Measurements from ENCODE around the gene BEST1.
"Not testable (repeated sequence)": the region's sequence is repeated elsewhere in the genome, so short reads cannot be mapped to it uniquely, and the experiment has no call there.

Gene BEST1

DNA sequence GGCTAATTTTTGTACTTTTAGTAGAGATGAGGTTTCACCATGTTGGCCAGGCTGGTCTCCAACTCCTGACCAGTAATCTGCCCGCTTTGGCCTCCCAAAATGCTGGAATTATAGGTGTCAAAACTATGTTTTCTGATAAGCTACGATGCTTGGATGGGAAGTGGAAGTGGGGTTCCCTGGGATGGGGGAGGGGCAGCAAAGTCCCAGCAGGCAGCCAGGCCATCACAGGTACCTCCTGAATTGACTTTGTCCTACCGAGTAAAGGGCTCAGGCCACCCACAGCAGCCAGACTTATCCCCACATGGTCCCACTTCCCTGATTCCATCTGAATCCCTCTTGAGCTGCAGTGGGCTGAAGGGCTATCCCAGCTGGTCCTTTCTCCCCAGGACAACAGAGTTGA is 10.4 kb downstream of the BEST1 start:
- peaks cover 45 to 60% of the 10 kb centered on the region in 2 donors for H3K4me1 Mint-ChIP-seq
- DNase-seq (no peak), ATAC-seq (replicated peaks) (no peak)
- H3K9me3 Mint-ChIP-seq: no peaks in the 10 kb centered on the region
- H3K4me3 Mint-ChIP-seq: no peak overlapping the region
- H3K36me3 Mint-ChIP-seq: peaks cover 35 to 56% of the 10 kb centered on the region in 2 donors
- no peak overlapping the region for H3K27ac Mint-ChIP-seq
- H3K27me3 Mint-ChIP-seq: peaks cover 0 to 4% of the 10 kb centered on the region in 2 donors

DNA sequence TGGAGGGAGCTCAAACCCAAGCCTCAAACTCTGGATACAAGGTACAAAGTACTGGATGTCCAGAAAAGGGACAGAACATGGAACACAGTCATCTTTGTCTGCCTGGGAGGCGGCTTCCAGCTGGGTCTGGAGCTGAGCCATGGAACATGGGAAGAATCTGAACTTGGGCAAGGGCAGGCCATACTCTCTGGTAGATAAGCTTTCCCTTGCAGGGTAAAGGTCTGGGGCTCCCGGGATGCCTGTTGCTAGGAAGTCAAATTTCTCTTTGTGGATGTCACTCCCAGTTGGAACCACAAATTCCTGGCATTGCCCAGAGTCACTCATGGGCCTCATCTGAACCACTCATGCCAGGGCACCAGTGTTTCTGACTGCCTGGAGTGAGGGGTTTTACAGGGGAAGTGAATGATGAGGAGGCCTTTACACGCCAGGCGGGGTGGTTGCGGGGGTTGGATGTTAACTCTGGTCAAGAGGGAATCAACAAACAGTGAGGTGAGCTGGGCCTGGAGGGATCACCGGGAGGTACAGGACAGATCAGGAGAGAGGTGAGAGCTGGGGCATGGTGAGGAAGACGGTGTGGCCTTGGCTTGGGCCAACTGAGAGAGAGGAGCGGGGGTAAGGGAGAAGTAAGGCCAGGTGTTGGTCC is 11.5 kb downstream of the BEST1 start:
- peak overlapping the region; percentile 85 for H3K27ac Mint-ChIP-seq

DNA sequence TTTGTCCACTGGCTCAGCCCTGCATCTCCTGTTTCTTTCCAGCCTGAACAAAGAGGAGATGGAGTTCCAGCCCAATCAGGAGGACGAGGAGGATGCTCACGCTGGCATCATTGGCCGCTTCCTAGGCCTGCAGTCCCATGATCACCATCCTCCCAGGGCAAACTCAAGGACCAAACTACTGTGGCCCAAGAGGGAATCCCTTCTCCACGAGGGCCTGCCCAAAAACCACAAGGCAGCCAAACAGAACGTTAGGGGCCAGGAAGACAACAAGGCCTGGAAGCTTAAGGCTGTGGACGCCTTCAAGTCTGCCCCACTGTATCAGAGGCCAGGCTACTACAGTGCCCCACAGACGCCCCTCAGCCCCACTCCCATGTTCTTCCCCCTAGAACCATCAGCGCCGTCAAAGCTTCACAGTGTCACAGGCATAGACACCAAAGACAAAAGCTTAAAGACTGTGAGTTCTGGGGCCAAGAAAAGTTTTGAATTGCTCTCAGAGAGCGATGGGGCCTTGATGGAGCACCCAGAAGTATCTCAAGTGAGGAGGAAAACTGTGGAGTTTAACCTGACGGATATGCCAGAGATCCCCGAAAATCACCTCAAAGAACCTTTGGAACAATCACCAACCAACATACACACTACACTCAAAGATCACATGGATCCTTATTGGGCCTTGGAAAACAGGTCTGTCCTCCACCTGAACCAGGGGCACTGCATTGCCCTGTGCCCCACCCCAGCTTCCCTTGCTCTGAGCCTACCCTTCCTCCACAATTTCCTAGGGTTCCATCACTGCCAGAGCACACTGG is 12.3 kb downstream of the BEST1 start:
- Mint-ChIP-seq H3K4me3 (peak overlapping the region; percentile 47 to 76), H3K9me3 (no peaks in the 10 kb centered on the region), H3K27ac (peak overlapping the region; percentile 97), H3K36me3 (peaks cover 28 to 54% of the 10 kb centered on the region in 2 donors), H3K27me3 (no peaks in the 10 kb centered on the region), H3K4me1 (peaks cover 41 to 52% of the 10 kb centered on the region in 2 donors)
- ATAC-seq (replicated peaks): no peak
- no peak for DNase-seq

More for the DNA sequence above, 11.5 kb downstream of the BEST1 start:
- no peaks in the 10 kb centered on the region for H3K9me3 Mint-ChIP-seq
- no peak overlapping the region for H3K4me3 Mint-ChIP-seq
- no peaks in the 10 kb centered on the region for H3K27me3 Mint-ChIP-seq
- peaks cover 29 to 54% of the 10 kb centered on the region in 2 donors for H3K36me3 Mint-ChIP-seq
- DNase-seq (no peak), ATAC-seq (replicated peaks) (no peak)
- peaks cover 41 to 52% of the 10 kb centered on the region in 2 donors for H3K4me1 Mint-ChIP-seq

DNA sequence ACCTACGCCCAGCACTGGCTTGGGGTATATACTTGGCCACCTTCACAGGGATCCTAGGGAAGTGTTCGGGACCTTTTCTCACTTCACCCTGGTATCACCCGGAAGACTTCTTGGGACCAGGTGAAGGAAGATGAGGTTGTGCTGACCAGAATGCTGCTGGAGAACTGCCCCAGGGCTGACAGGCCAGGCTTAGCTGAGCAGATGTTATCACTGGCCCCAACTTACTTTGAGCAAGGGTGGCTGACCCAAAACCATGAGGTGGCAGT is 12.8 kb downstream of the BEST1 start:
- Mint-ChIP-seq H3K4me3 (peak overlapping the region; percentile 47 to 76), H3K9me3 (no peaks in the 10 kb centered on the region), H3K27me3 (no peaks in the 10 kb centered on the region), H3K27ac (peak overlapping the region; percentile 97), H3K4me1 (peaks cover 41 to 53% of the 10 kb centered on the region in 2 donors), H3K36me3 (peaks cover 28 to 53% of the 10 kb centered on the region in 2 donors)
- no peak for DNase-seq
- no peak for ATAC-seq (replicated peaks)

DNA sequence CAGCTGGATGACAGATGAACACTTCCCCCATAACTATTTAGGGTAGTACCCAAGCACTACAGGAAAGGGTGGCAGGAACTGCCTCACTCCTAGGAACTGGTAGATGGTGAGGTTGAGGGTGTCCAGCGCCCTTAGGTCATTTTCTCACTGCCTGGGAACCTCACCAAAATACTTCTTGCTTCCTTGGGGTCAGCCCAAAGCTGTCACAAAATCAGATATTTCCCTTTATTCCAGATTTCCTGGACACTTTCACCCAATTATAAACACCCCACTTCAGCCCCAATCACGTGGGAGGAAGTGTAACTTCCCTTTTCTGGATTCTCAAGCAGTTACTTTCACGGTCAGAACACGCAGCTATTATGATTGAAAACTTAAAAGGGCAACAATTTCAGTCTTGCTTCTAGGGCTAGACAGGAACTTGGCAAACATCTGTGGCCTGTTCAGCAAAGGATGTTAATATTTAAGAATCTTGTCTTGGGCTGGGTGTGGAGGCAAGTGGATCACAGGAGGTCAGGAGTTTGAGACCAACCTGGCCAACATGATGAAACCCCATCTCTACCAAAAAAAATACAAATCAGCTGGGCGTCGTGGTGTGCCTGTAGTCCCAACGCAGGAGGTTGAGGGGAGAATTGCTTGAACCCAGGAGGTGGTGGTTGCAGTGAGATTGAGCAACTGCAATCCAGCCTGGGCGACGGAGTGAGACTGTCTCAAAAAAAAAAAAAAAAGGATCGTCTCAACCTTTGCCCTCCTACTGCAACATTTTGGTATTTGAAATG is 13.3 kb downstream of the BEST1 start:
- peaks cover 45 to 59% of the 10 kb centered on the region in 2 donors for H3K4me1 Mint-ChIP-seq
- H3K27ac Mint-ChIP-seq: peak overlapping the region; percentile 97
- peak overlapping the region; percentile 76 for H3K4me3 Mint-ChIP-seq
- no peaks in the 10 kb centered on the region for H3K9me3 Mint-ChIP-seq
- DNase-seq (peak; percentile 53), ATAC-seq (replicated peaks) (peak; percentile 55 to 61)
- H3K27me3 Mint-ChIP-seq: no peaks in the 10 kb centered on the region
- H3K36me3 Mint-ChIP-seq: peaks cover 25 to 49% of the 10 kb centered on the region in 2 donors

DNA sequence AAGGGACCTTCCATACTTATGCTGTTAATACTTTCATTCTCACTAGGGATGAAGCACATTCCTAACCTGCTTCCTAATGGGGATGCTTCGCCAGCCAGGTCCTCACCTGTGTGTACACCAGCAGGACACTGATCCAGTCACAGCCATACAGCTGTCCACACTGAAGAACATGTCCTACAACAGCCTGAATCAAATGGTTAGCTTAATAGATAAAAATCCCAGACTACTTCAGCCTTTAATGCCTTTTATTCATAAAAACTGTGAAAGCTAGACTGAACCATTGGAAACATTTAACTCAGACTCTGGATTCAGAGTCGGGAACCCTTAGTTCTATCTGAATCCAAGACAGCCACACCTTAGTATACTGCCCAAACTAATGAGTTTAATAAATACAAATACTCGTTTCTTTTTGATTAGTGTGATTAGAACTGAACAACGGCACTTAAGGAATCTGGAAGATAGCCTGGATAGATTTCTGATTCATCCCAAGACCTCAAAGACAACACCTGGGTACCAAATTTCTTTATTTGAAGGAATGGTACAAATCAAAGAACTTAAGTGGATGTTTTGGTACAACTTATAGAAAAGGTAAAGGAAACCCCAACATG is 14.0 kb downstream of the BEST1 start:
- Mint-ChIP-seq H3K9me3 (no peaks in the 10 kb centered on the region), H3K27ac (peak overlapping the region; percentile 97), H3K36me3 (peaks cover 23 to 46% of the 10 kb centered on the region in 2 donors), H3K4me3 (peak overlapping the region in 1 of 2 donors; percentile 90), H3K27me3 (no peaks in the 10 kb centered on the region), H3K4me1 (peaks cover 48 to 66% of the 10 kb centered on the region in 2 donors)
- no peak for ATAC-seq (replicated peaks)
- no peak for DNase-seq

DNA sequence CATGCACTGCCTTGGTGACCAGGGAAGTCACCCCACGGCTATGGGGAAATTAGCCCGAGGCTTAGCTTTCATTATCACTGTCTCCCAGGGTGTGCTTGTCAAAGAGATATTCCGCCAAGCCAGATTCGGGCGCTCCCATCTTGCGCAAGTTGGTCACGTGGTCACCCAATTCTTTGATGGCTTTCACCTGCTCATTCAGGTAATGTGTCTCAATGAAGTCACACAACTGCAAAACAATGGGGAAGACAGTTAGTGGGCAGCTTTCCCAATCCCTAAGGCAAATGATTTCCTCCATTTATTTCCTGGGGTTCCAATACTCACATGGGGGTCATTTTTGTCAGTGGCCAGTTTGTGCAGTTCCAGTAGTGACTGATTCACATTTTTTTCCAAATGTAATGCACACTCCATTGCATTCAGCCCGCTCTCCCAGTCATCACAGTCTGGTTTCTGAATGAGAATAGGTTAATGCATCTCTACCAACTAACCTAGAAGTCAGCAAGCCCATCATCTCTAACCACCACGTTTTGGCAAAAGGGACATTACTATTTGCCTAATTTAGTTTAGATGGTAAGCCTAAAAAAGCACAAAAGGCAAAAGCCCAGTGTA is 14.6 kb downstream of the BEST1 start:
- peaks cover 48 to 72% of the 10 kb centered on the region in 2 donors for H3K4me1 Mint-ChIP-seq
- DNase-seq; ATAC-seq (replicated peaks); H3K27me3 Mint-ChIP-seq; H3K9me3 Mint-ChIP-seq: not testable (repeated sequence)
- H3K27ac Mint-ChIP-seq: peak overlapping the region; percentile 90
- peaks cover 23 to 43% of the 10 kb centered on the region in 2 donors for H3K36me3 Mint-ChIP-seq
- H3K4me3 Mint-ChIP-seq: peak overlapping the region; percentile 88 to 90

DNA sequence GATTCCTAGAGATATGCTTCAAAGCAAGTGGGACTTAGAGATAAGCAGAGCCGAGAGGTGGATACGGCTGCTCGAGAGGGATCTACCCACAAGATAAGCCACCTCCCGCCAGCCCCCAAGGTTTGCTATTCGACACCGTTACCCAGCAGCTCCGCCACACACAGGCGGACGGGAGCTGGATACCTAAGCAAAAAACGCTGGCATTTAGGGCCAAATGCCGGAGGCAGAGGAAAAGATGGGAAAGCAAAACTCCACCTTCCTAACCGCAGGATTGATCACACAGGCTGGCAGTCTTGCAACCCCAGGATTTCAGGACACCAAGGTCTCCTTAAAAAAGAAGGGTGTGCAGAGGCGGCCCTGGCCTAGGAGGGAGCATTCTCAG is 16.6 kb downstream of the BEST1 start:
- H3K4me3 Mint-ChIP-seq: peak overlapping the region; percentile 88 to 90
- no peaks in the 10 kb centered on the region for H3K27me3 Mint-ChIP-seq
- ATAC-seq (replicated peaks) (no peak), DNase-seq (no peak)
- peak overlapping the region; percentile 85 for H3K27ac Mint-ChIP-seq
- no peaks in the 10 kb centered on the region for H3K9me3 Mint-ChIP-seq
- peaks cover 56 to 78% of the 10 kb centered on the region in 2 donors for H3K4me1 Mint-ChIP-seq
- peaks cover 23 to 40% of the 10 kb centered on the region in 2 donors for H3K36me3 Mint-ChIP-seq

DNA sequence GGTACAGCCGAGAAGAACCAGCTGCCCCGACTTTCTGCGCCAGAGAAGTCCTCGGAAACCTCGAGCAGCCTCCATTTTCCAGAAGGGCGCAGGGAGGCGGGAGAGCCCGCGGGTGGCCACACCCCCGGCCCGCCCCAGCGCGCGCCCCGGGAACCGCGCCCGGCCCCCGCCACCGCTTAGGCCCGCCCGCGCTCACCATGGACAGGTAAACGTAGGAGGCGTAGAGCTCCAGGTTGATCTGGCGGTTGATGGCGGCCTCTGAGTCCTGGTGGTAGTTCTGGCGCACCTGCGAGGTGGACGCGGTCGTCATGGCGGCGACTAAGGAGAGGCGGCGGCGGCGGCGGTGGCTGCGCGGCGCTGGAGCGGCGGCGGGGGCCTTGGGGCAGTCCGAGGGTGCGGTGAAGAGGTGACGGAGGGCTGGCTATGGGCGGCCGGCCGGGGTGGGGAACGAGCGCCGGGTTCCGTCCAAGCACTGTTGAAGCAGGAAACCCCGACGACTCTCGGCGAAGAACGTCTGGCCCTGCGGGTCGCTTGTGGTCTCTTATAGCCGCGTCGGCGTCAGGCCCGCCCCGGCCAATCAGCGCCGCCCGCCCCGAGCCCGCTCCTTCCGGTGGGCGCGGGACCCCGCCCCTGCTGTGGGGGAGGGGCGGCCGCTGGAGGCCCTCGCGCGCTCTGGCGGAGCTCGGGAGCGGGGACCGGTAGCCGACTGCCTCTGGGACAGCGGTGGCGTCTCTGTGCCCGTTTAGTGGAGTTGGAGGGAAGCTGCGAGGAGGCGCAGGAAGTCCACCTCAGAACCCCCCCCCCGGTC is 17.2 kb downstream of the BEST1 start, which contains the start of gene FTH1:
Gene FTH1 (minus strand): TSS at position 519 of the 808 bp plus-strand sequence. CDS start 209 bp downstream, at position 310.
- H3K4me1 Mint-ChIP-seq: peaks cover 53 to 78% of the 10 kb centered on the region in 2 donors
- H3K27ac Mint-ChIP-seq: peak within 1 kb of the TSS; percentile 96
- H3K9me3 Mint-ChIP-seq: no peaks in the 10 kb centered on the region
- peaks cover 23 to 36% of the 10 kb centered on the region in 2 donors for H3K36me3 Mint-ChIP-seq
- DNase-seq: peak; percentile 85
- H3K4me3 Mint-ChIP-seq: peak within 1 kb of the TSS; percentile 88 to 90
- peak; percentile 58 to 67 for ATAC-seq (replicated peaks)
- H3K27me3 Mint-ChIP-seq: no peaks in the 10 kb centered on the region

DNA sequence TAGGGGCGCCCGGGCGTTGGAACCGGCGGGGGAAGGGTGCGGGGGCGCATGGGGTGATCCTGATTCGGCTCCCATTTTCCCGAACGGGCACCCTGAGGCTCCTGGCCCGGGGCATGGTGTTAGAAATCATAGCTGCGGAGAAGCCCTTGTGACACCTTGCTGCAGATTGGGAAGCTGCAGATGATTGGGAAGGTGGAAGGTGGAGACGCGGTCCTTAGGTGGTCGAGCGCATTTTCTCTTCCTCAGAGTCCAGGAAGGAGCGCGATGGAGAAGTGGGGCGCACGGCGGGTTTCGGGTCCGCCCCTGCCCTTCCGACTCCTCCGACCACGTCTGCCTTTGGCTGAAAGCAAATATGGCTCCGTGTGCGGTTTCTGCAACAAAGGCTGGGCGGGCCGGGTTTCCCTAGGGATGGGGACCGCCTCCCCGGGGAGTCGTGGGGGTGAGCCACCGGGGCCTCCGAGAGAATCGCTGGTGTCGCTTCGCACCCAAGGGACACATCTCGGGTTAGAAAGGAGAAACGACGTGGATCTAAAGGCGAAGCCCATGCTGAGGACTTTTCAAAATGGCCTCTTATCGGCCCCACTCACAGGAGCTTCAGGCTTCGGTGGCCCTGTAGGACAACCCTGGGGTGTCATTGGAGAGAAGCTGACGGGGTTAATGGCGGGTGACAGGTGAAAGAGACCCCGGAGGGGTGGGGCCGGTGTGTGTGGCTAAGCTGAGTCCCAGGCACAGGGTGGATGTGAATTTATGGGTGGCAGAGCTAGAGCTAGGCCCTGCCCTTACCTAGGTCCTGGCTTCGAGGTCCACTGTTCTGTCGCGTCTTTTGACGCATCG is 18.0 kb downstream of the BEST1 start:
- ATAC-seq (replicated peaks) (peak; percentile 40 to 45), DNase-seq (peak; percentile 89)
- H3K9me3 Mint-ChIP-seq: no peaks in the 10 kb centered on the region
- peak overlapping the region; percentile 96 for H3K27ac Mint-ChIP-seq
- peak overlapping the region; percentile 88 to 90 for H3K4me3 Mint-ChIP-seq
- H3K4me1 Mint-ChIP-seq: peaks cover 49 to 78% of the 10 kb centered on the region in 2 donors
- no peaks in the 10 kb centered on the region for H3K27me3 Mint-ChIP-seq
- H3K36me3 Mint-ChIP-seq: peaks cover 17 to 29% of the 10 kb centered on the region in 2 donors

DNA sequence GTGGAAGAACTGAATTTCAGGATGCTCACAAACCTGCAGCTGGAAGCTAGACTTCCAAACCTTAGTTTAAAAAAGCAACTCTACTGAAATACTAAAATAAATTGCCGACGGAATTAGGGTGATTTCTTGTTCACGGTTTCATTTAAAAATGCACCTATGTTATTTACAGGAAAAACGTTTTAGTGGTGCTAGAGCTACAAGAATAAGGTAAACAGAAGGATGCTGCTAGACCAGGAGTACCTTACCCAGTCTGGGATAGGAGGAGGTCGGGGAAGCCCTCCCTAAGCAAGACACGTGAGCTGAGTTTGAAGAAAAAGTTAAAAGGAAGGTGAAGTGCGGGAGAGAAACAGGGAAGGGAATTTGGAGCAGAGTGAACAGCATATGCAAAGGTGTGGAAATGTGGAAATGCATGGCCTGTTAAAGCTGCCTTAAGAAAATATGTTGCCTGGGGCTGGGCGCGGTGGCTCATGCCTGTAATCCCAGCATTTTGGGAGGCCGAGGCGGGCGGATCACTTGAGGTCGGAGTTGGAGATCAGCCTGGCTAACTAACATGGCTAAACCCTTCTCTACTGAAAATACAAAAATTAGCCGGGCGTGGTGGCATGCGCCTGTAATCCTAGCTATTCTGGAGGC is 18.7 kb downstream of the BEST1 start:
- no peaks in the 10 kb centered on the region for H3K9me3 Mint-ChIP-seq
- no peaks in the 10 kb centered on the region for H3K27me3 Mint-ChIP-seq
- peaks cover 17 to 22% of the 10 kb centered on the region in 2 donors for H3K36me3 Mint-ChIP-seq
- peaks cover 47 to 78% of the 10 kb centered on the region in 2 donors for H3K4me1 Mint-ChIP-seq
- peak overlapping the region; percentile 96 for H3K27ac Mint-ChIP-seq
- no peak for ATAC-seq (replicated peaks)
- DNase-seq: no peak
- no peak overlapping the region for H3K4me3 Mint-ChIP-seq

DNA sequence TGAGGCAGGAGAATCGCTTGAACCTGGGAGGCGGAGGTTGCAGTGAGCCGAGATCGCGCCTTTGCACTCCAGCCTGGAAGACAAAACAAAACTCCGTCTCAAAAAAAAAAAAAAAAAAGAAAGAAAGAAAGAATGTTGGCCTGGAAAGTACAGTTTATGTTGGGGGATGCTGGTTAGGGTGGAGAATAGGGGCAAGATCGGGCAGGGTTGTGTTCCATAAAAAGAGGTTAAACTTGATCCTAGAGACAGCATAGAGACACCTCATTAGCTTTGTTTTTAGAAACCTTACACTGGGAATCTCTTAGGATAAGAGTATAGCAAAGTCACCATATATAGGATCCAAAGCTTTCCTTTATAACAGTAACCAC is 19.2 kb downstream of the BEST1 start:
- DNase-seq (no peak), ATAC-seq (replicated peaks) (no peak)
- H3K36me3 Mint-ChIP-seq: peaks cover 12 to 18% of the 10 kb centered on the region in 2 donors
- H3K9me3 Mint-ChIP-seq: no peaks in the 10 kb centered on the region
- H3K27ac Mint-ChIP-seq: no peak overlapping the region
- H3K4me3 Mint-ChIP-seq: peak overlapping the region in 1 of 2 donors; percentile 59
- H3K27me3 Mint-ChIP-seq: no peaks in the 10 kb centered on the region
- H3K4me1 Mint-ChIP-seq: peaks cover 45 to 74% of the 10 kb centered on the region in 2 donors
